Mammary epithelial cell (primary cell): ENCODE data around the gene CTSE.

Source experiments
- EZH2 ChIP-seq: IDR thresholded peaks from 2 replicates; pipeline ENCODE4 v1.6.1; 2012; ENCODE audit warnings: low read length, inconsistent platforms, borderline replicate concordance
- TF ChIP-seq, protein P1 (sequence below), 2 donors: IDR thresholded peaks in 1 of 2; conservative IDR thresholded peaks in 1 of 2; 2 replicates each; pipeline ENCODE4 v1.5.1; 2011 to 2012; ENCODE audit warnings: inconsistent platforms in 2 of 2, low read length in 2 of 2, mild to moderate bottlenecking in 2 of 2, control low read depth in 1 of 2, low read depth in 1 of 2; ENCODE audit not compliant: insufficient read depth in 1 of 2; ENCODE audit errors: extremely low read depth in 1 of 2

DNA sequence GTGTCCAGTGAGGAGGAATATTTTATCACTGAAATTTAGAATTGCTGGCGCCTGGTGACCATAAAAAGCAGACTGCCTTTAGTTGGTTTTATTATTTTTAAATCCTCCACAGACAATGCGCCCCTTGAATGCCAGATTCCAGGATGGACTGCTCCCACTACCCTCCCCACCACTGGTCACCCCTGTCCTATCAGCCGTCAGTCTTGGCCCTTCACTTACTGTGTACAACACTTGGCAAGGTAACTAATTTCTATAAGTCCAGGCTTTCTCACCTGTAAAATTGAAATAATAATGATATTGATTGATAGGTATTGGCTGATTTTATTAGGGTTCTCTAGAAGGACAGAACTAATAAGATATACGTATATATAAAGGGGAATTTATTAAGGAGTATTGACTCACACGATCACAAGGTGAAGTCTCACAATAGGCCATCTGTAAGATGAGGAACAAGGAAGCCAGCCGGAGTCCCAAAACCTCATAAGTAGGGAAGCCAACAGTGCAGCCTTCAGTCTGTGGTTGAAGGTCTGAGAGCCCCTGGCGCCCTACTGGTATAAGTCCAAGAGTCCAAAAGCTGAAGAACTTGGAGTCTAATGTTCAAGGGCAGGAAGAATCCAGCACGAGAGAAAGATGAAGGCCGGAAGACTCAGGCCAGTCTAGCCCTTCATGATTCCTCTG, 47.1 kb upstream of the CTSE start:
- TF ChIP-seq, protein P1, sequence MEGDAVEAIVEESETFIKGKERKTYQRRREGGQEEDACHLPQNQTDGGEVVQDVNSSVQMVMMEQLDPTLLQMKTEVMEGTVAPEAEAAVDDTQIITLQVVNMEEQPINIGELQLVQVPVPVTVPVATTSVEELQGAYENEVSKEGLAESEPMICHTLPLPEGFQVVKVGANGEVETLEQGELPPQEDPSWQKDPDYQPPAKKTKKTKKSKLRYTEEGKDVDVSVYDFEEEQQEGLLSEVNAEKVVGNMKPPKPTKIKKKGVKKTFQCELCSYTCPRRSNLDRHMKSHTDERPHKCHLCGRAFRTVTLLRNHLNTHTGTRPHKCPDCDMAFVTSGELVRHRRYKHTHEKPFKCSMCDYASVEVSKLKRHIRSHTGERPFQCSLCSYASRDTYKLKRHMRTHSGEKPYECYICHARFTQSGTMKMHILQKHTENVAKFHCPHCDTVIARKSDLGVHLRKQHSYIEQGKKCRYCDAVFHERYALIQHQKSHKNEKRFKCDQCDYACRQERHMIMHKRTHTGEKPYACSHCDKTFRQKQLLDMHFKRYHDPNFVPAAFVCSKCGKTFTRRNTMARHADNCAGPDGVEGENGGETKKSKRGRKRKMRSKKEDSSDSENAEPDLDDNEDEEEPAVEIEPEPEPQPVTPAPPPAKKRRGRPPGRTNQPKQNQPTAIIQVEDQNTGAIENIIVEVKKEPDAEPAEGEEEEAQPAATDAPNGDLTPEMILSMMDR (conservative IDR thresholded peaks at IDR 0.05 in 1 of 2, IDR thresholded peaks at IDR 0.05 in 1 of 2; ENCODE audit: extremely low read depth in 1 of 2, insufficient read depth in 1 of 2, low read depth in 1 of 2, low read length in 2 of 2) = no peak
- no peak for TF ChIP-seq EZH2
